Brain microvascular endothelial cell (primary cell): ENCODE measurements around the gene CCT5.

Experiments used
- DNase-seq: peaks from one replicate; pipeline ENCODE4 v3.0.0-alpha.2; 2020
- H3K27ac ChIP-seq: fragments of 250-450 bp; sonication (Bioruptor Pico); 2 replicates; pipeline ENCODE4 v1.5.1; 2020; ENCODE audit warnings: mild to moderate bottlenecking, moderate library complexity
- H3K27me3 ChIP-seq: fragments of 250-450 bp; sonication (Bioruptor Pico); replicated peaks from 2 replicates; pipeline ENCODE4 v1.5.1; 2020; ENCODE audit warnings: mild to moderate bottlenecking
- H3K36me3 ChIP-seq: fragments of 250-450 bp; sonication (Bioruptor Pico); replicated peaks from 2 replicates; pipeline ENCODE4 v1.5.1; 2020; ENCODE audit warnings: mild to moderate bottlenecking
- H3K4me3 ChIP-seq: 2 replicates; pipeline ENCODE4 v1.5.1; 2011; ENCODE audit warnings: low read depth, mild to moderate bottlenecking, control low read depth, low read length, moderate library complexity
- in situ Hi-C: cut with HindIII; loops from 2 replicates; pipeline ENCODE4 v1.10.0; 2017; ENCODE audit warnings: low sequenced_read_pairs, low pct_ligation_motif_present
- TF ChIP-seq, protein P1 (sequence below): IDR thresholded peaks from 2 replicates; pipeline ENCODE4 v1.5.1; 2011; ENCODE audit warnings: low read depth, mild to moderate bottlenecking, moderate library complexity, low read length, control low read depth, inconsistent platforms; ENCODE audit errors: missing control alignments

CCT5 gene

GRCh38 chr5:10257870-10258269 is 7.8 kb downstream of the CCT5 start:
- peaks cover 82% of the 10 kb centered on the region for H3K36me3 ChIP-seq

GRCh38 chr5:10259899-10260298 is 9.8 kb downstream of the CCT5 start:
- TF ChIP-seq, protein P1, sequence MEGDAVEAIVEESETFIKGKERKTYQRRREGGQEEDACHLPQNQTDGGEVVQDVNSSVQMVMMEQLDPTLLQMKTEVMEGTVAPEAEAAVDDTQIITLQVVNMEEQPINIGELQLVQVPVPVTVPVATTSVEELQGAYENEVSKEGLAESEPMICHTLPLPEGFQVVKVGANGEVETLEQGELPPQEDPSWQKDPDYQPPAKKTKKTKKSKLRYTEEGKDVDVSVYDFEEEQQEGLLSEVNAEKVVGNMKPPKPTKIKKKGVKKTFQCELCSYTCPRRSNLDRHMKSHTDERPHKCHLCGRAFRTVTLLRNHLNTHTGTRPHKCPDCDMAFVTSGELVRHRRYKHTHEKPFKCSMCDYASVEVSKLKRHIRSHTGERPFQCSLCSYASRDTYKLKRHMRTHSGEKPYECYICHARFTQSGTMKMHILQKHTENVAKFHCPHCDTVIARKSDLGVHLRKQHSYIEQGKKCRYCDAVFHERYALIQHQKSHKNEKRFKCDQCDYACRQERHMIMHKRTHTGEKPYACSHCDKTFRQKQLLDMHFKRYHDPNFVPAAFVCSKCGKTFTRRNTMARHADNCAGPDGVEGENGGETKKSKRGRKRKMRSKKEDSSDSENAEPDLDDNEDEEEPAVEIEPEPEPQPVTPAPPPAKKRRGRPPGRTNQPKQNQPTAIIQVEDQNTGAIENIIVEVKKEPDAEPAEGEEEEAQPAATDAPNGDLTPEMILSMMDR = no peak
- H3K27me3 ChIP-seq = no peaks in the 10 kb centered on the region
- in situ Hi-C loops = no loop called here
- H3K4me3 ChIP-seq = no peak overlapping the region
- peaks cover 97% of the 10 kb centered on the region for H3K36me3 ChIP-seq
- no peak for DNase-seq
- no peak overlapping the region for H3K27ac ChIP-seq

More at GRCh38 chr5:10257870-10258269, 7.8 kb downstream of the CCT5 start:
- TF ChIP-seq, protein P1 = no peak
- Histone ChIP-seq H3K27me3 (no peaks in the 10 kb centered on the region), H3K27ac (no peak overlapping the region), H3K4me3 (no peak overlapping the region)
- in situ Hi-C loops = no loop called here
- no peak for DNase-seq

- in situ Hi-C loops = no loop called here
- no peak for DNase-seq
- no peak overlapping the region for H3K4me3 ChIP-seq
- H3K27me3 ChIP-seq = no peaks in the 10 kb centered on the region
- peaks cover 97% of the 10 kb centered on the region for H3K36me3 ChIP-seq
- H3K27ac ChIP-seq = no peak overlapping the region
- TF ChIP-seq, protein P1 = no peak
Measured at GRCh38 chr5:10261065-10261464, 11.0 kb downstream of the CCT5 start.

- no peak overlapping the region for H3K27ac ChIP-seq
- peaks cover 87% of the 10 kb centered on the region for H3K36me3 ChIP-seq
- DNase-seq = no peak
- TF ChIP-seq, protein P1 = no peak
- in situ Hi-C loops = no loop called here
- H3K4me3 ChIP-seq = no peak overlapping the region
- H3K27me3 ChIP-seq = no peaks in the 10 kb centered on the region
Measured at GRCh38 chr5:10262121-10262774, 12.2 kb downstream of the CCT5 start.

DNA sequence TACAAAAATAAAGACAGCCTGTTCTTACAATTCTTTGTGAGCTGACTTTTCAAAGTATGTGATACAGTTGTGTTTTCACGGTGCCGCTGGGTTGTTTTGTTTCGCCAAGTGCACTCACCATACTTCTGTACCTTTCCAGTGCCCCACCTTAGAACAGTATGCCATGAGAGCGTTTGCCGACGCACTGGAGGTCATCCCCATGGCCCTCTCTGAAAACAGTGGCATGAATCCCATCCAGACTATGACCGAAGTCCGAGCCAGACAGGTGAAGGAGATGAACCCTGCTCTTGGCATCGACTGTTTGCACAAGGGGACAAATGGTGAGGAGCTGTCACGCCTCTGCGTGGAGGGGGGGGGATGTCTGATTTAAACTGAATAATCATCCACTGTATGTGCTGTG is 12.9 kb downstream of the CCT5 start:
- H3K36me3 ChIP-seq = peaks cover 80% of the 10 kb centered on the region
- no peak overlapping the region for H3K4me3 ChIP-seq
- in situ Hi-C loops = no loop called here

GRCh38 chr5:10264604-10265003 is 14.5 kb downstream of the CCT5 start:
- in situ Hi-C loops = no loop called here
- Histone ChIP-seq H3K27ac (no peak overlapping the region), H3K36me3 (peaks cover 64% of the 10 kb centered on the region), H3K4me3 (no peak overlapping the region), H3K27me3 (no peaks in the 10 kb centered on the region)
- no peak for DNase-seq
- TF ChIP-seq, protein P1 = no peak

More for the DNA sequence above, 12.9 kb downstream of the CCT5 start:
- Histone ChIP-seq H3K27ac (no peak overlapping the region), H3K27me3 (no peaks in the 10 kb centered on the region)
- TF ChIP-seq, protein P1 = no peak
- no peak for DNase-seq
